Measurements from ENCODE around the gene PHACTR1. TPM values are rescaled to one million over a fixed set of nuclear protein-coding genes. Genes with fewer than 3 reads are reported as not detected.

Gene PHACTR1
- total RNA-seq, 1 donor, result 0.43 TPM

- no peak for DNase-seq (ENCODE audit: low read depth)
- TF ChIP-seq, protein P1, sequence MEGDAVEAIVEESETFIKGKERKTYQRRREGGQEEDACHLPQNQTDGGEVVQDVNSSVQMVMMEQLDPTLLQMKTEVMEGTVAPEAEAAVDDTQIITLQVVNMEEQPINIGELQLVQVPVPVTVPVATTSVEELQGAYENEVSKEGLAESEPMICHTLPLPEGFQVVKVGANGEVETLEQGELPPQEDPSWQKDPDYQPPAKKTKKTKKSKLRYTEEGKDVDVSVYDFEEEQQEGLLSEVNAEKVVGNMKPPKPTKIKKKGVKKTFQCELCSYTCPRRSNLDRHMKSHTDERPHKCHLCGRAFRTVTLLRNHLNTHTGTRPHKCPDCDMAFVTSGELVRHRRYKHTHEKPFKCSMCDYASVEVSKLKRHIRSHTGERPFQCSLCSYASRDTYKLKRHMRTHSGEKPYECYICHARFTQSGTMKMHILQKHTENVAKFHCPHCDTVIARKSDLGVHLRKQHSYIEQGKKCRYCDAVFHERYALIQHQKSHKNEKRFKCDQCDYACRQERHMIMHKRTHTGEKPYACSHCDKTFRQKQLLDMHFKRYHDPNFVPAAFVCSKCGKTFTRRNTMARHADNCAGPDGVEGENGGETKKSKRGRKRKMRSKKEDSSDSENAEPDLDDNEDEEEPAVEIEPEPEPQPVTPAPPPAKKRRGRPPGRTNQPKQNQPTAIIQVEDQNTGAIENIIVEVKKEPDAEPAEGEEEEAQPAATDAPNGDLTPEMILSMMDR (IDR thresholded peaks at IDR 0.05; ENCODE audit: insufficient read depth, low read depth, low read length), result no peak
- H3K4me3 ChIP-seq (ENCODE audit: low read depth, low read length), result no peak overlapping the region
Measured at GRCh38 chr6:13253272-13253671, 536.7 kb downstream of the PHACTR1 start.

GRCh38 chr6:13256266-13257001, 539.9 kb downstream of the PHACTR1 start:
- TF ChIP-seq, protein P1 (IDR thresholded peaks at IDR 0.05; ENCODE audit: insufficient read depth, low read depth, low read length), result no peak
- DNase-seq (ENCODE audit: low read depth), result peak; percentile 14
- no peak overlapping the region for H3K4me3 ChIP-seq (ENCODE audit: low read depth, low read length)

DNA sequence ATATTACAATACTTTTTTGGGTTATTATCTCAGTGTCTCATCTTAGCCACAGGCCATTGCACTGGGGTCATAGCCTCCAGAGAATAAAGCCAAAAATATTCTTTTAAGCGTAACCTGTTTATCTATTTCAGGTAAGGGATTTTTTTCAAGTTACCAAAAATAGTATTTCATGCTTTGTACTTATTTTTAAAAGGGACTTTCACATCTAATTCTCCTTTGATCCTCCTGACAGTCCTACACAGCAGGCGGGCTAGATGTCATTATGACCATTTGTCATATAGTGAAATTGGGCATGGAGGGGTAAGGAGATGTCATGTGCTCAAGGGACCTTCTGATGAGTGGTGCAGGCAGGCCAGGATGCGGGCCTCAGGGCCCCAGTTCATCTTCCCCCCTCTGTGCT, 542.8 kb downstream of the PHACTR1 start:
- no peak overlapping the region for H3K4me3 ChIP-seq (ENCODE audit: low read depth, low read length)
- DNase-seq (ENCODE audit: low read depth), result no peak
- TF ChIP-seq, protein P1 (IDR thresholded peaks at IDR 0.05; ENCODE audit: insufficient read depth, low read depth, low read length), result no peak

DNA sequence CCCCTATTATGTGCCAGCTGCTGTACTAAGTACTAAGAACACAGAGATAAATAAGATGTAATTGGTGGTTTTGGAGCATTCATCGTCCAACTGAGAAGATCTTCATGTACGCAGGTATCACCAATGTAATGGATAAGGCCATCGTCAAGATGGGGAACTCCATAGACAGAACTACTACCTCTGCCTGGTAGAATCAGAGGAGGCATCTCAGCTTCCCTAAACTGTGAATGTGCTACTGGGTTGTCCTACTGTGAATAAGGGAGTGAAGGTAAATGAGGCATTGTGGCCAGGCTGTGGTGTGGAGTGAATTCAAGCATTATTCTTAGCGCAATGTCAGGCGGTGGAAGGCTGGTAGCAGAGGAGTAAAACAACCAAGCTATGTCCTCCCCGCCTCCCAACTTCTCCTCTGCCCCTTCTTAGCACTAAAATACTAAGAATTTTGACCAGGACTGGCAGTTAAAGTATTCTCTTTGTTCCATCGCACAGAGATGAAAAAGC, 543.6 kb downstream of the PHACTR1 start:
- no peak for DNase-seq (ENCODE audit: low read depth)
- no peak overlapping the region for H3K4me3 ChIP-seq (ENCODE audit: low read depth, low read length)
- TF ChIP-seq, protein P1 (IDR thresholded peaks at IDR 0.05; ENCODE audit: insufficient read depth, low read depth, low read length), result no peak

DNA sequence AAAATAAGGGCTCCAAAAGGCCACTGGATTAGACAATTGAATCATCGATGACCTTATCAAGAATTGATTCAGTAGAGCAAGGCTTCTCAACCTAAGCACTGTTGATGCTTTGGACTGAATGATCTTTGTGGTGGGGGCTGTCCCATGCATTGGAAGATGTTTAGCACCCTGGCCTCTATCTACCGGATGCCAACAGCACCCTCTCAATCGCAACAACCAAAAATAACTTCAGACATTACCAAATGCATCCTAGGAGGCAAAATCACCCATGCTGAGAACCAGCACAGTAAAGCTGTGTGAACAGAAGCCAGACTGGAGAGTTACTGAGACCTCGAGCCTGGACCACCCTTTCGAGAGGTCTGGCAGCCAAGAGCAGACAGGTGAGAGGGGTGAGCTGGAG, 544.3 kb downstream of the PHACTR1 start:
- no peak overlapping the region for H3K4me3 ChIP-seq (ENCODE audit: low read depth, low read length)
- TF ChIP-seq, protein P1 (IDR thresholded peaks at IDR 0.05; ENCODE audit: insufficient read depth, low read depth, low read length), result no peak
- DNase-seq (ENCODE audit: low read depth), result no peak

DNA sequence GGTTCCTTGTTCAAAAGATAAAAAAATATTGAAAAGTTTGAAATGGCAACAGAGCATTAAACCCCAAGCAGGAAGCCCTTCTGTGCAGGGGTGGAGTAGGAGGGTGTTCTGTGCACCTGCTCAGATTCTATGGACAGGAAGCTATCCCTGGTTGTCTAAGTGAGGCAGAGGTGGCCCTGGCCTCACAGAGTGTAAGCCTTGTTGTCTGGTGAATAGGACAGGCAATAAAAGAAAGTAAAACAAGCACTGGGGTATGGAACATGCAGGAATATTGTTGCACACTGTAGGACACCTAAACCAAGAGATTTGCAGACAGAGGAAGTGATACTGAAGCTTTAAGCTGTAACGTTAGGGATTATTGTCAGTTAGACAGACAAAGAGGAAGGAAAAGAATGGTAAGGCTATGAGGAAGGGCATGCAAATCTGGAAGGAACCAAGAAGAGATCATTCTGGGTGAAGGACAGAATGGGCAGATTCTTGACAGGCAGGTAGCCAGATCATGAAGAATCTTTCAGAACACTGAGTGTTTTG, 545.0 kb downstream of the PHACTR1 start:
- DNase-seq (ENCODE audit: low read depth), result no peak
- no peak overlapping the region for H3K4me3 ChIP-seq (ENCODE audit: low read depth, low read length)

More for the DNA sequence above, 545.0 kb downstream of the PHACTR1 start:
- TF ChIP-seq, protein P1 (IDR thresholded peaks at IDR 0.05; ENCODE audit: insufficient read depth, low read depth, low read length), result no peak
